DOHH2 (cell line): Measurements from ENCODE around the gene ATP9B.

Source experiments
- H3F3A ChIP-seq: fragments of 200-600 bp; sonication (generic), shearing (Covaris generic); 2 replicates; pipeline ENCODE4 v1.6.0; 2016; ENCODE audit warnings: antibody characterized with exemption, mild to moderate bottlenecking; ENCODE audit not compliant: control insufficient read depth, insufficient read depth
- H3K27ac ChIP-seq: fragments of 200-600 bp; sonication (generic); 2 replicates; pipeline ENCODE4 v1.5.1; 2014; ENCODE audit warnings: low read depth, mild to moderate bottlenecking, low read length, moderate library complexity
- H3K27me3 ChIP-seq: fragments of 200-600 bp; sonication (generic); 2 replicates; pipeline ENCODE4 v1.6.1; 2014; ENCODE audit warnings: mild to moderate bottlenecking, low read length, mixed read lengths; ENCODE audit not compliant: control insufficient read depth
- H3K36me3 ChIP-seq: fragments of 200-600 bp; sonication (generic); 2 replicates; pipeline ENCODE4 v1.6.1; 2014; ENCODE audit warnings: mild to moderate bottlenecking, low read length, moderate library complexity, mixed read lengths; ENCODE audit not compliant: control insufficient read depth
- H3K4me1 ChIP-seq: fragments of 200-600 bp; sonication (generic); 2 replicates; pipeline ENCODE4 v1.6.1; 2014; ENCODE audit warnings: mild to moderate bottlenecking, low read length, mixed read lengths; ENCODE audit not compliant: control insufficient read depth
- H3K4me2 ChIP-seq: fragments of 200-600 bp; sonication (generic); 2 replicates; pipeline ENCODE4 v1.6.0; 2014; ENCODE audit warnings: mild to moderate bottlenecking, low read length, moderate library complexity
- H3K4me3 ChIP-seq: fragments of 200-600 bp; sonication (generic); 2 replicates; pipeline ENCODE4 v1.5.1; 2014; ENCODE audit warnings: mild to moderate bottlenecking, low read length, mixed read lengths
- H3K79me2 ChIP-seq: fragments of 200-600 bp; sonication (generic); 2 replicates; pipeline ENCODE4 v1.6.1; 2014; ENCODE audit warnings: mild to moderate bottlenecking, low read length, mixed read lengths; ENCODE audit not compliant: control insufficient read depth
- H3K9me2 ChIP-seq: fragments of 200-600 bp; sonication (generic); replicated peaks from 2 replicates; pipeline ENCODE4 v1.6.1; 2014; ENCODE audit warnings: mild to moderate bottlenecking, low read length, mixed read lengths; ENCODE audit not compliant: control insufficient read depth
- H3K9me3 ChIP-seq: fragments of 200-600 bp; sonication (generic); 2 replicates; pipeline ENCODE4 v1.6.1; 2014; ENCODE audit warnings: antibody characterized with exemption, low read length, mixed read lengths; ENCODE audit not compliant: control insufficient read depth, insufficient read depth
- H4K20me1 ChIP-seq: fragments of 200-600 bp; sonication (generic); 2 replicates; pipeline ENCODE4 v1.6.0; 2014; ENCODE audit warnings: low read depth, mild to moderate bottlenecking, antibody characterized with exemption, low read length, moderate library complexity; ENCODE audit not compliant: control insufficient read depth, insufficient read depth
- CTCF ChIP-seq: fragments of 200-600 bp; sonication (generic); IDR thresholded peaks from one replicate; pipeline ENCODE4 v1.5.1; 2014; ENCODE audit warnings: antibody characterized with exemption, mild to moderate bottlenecking, low read depth, low read length; ENCODE audit not compliant: poor library complexity, severe bottlenecking
- EZH2phosphoT487 ChIP-seq: fragments of 200-600 bp; sonication (generic); IDR thresholded peaks from 2 replicates; pipeline ENCODE4 v1.6.1; 2017; ENCODE audit warnings: borderline replicate concordance, mild to moderate bottlenecking, antibody characterized with exemption, low read length, moderate library complexity, mixed read lengths

Gene ATP9B

DNA sequence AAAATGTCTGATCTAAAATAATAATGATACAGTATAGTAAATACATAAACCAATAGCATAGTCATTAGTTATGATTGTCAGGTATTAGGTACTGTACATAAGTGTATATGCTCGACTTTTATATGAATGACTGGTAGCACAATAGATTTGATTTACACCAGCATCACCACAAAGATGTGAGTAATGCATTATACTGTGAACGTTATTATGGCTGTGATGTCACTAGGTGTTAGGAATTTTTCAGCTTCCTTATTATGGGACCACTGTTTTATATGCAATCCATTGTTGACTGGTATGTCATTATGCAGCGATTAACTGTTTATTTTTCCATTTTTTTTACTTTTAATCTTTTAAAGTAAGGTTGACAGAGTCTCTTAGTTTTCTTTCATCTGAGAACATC lies 23.7 kb downstream of the ATP9B start:
- Histone ChIP-seq H3K27me3 (no peaks in the 10 kb centered on the region), H3K36me3 (peaks cover 9% of the 10 kb centered on the region), H3K4me3 (no peak overlapping the region), H3F3A (no peaks in the 10 kb centered on the region), H4K20me1 (no peaks in the 10 kb centered on the region), H3K27ac (no peak overlapping the region), H3K9me3 (peaks cover 10% of the 10 kb centered on the region; the same call in 1 of the 2 replicates), H3K4me2 (no peak overlapping the region), H3K4me1 (peaks cover 17% of the 10 kb centered on the region), H3K79me2 (peaks cover 80% of the 10 kb centered on the region), H3K9me2 (no peaks in the 10 kb centered on the region)
- no peak for TF ChIP-seq EZH2phosphoT487
- TF ChIP-seq CTCF, result no peak

DNA sequence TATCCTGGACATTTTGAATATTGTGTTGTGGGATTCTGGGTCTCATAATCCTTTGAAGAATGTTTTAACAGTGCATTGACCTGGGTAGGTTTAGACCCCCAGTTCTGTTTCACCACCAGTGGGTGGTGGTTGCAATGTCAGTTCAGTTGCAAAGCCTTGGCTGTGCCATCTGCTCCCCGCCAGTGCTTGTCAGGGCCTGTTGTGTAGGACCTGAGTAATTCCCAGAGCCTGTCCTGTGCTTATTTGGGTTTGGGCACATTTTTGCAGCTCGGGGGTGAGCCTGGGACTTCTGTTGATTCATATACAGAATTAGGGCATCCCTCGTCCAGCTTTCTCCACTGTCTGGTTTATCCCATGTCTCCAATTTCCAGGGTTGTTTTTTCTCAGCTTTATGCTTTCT lies 24.8 kb downstream of the ATP9B start:
- H3K79me2 ChIP-seq, result peaks cover 69% of the 10 kb centered on the region
- H3K4me2 ChIP-seq, result no peak overlapping the region

GRCh38 chr18:79095216-79095615 lies 26.0 kb downstream of the ATP9B start:
- Histone ChIP-seq H3K4me2 (no peak overlapping the region), H3K36me3 (peaks cover 14% of the 10 kb centered on the region), H3K27me3 (no peaks in the 10 kb centered on the region), H3K9me3 (peaks cover 7% of the 10 kb centered on the region; the same call in 1 of the 2 replicates), H3K79me2 (peaks cover 58% of the 10 kb centered on the region), H3F3A (no peaks in the 10 kb centered on the region), H4K20me1 (no peaks in the 10 kb centered on the region), H3K27ac (no peak overlapping the region), H3K4me1 (peaks cover 17% of the 10 kb centered on the region), H3K4me3 (no peak overlapping the region), H3K9me2 (no peaks in the 10 kb centered on the region)
- TF ChIP-seq CTCF (no peak), EZH2phosphoT487 (no peak)

More for the DNA sequence above, 24.8 kb downstream of the ATP9B start:
- Histone ChIP-seq H3K4me3 (no peak overlapping the region), H3F3A (no peaks in the 10 kb centered on the region), H3K27ac (no peak overlapping the region), H3K9me3 (peaks cover 10% of the 10 kb centered on the region; the same call in 1 of the 2 replicates), H3K4me1 (peaks cover 17% of the 10 kb centered on the region), H3K9me2 (no peaks in the 10 kb centered on the region), H4K20me1 (no peaks in the 10 kb centered on the region), H3K27me3 (no peaks in the 10 kb centered on the region), H3K36me3 (peaks cover 13% of the 10 kb centered on the region)
- TF ChIP-seq EZH2phosphoT487, result no peak
- TF ChIP-seq CTCF, result no peak
